GM19035 (cell line): ENCODE results near the gene ARG1.

ENCODE experiments used
- ATAC-seq: cut with Tn5 transposase; IDR thresholded peaks from one replicate; pipeline ENCODE4 v1.9.1; 2021; ENCODE audit not compliant: unreplicated experiment

Gene ARG1

DNA sequence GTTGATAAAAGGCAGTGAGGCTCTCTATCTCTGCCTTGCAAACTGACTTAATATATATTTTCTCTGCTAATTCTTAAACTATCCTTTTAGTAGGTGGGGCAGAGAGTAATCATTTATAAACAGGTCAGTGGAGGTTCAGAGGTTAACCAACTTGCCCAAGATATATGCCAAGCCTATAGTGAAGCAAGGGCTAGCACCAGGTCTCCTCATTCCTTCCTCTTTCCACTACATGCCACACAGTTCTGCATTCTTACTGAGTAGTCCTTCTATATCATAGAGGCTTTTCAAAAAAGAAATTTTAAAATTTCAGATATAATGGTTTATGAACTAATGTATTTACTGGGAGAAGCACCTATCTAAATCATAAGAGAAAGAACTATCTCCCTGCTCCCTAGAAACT lies 8.5 kb downstream of the ARG1 start:
- no peak for ATAC-seq

DNA sequence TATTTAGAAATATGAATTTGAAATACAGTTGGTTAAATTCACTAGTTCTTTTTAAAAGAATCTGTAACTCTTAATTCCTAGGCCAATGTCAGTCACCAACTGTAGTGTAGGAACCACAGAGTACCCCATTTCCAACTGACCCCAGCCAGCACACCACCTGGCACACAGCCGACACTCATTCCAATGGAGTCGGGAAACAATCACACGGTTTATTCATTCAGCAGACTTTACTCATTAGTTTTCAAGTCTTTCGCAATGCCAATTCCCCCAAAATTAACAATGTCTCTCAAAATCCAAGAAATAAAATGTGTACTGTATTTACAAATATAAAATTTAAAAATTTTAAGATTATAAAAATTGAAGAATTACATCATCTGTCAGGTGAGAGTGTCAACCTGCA lies 13.5 kb downstream of the ARG1 start:
- ATAC-seq, result no peak

DNA sequence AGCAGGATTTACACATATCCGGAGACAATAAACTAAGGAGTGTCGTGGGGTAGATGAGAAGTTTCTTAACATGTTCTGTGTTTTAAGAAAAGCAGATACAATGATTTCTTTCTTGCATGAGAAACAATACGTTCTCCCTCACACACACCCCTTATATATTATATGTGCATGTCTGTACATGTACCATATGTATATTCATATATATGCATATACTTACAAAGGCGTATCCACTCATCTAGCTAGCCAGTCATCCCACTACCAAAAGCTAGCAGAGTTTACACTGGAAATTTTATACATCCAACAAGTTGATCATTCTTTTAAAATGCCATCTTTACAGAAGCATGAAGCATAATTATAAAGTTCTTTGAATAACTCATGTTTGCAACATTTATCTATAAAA lies 14.9 kb downstream of the ARG1 start:
- ATAC-seq, result no peak

DNA sequence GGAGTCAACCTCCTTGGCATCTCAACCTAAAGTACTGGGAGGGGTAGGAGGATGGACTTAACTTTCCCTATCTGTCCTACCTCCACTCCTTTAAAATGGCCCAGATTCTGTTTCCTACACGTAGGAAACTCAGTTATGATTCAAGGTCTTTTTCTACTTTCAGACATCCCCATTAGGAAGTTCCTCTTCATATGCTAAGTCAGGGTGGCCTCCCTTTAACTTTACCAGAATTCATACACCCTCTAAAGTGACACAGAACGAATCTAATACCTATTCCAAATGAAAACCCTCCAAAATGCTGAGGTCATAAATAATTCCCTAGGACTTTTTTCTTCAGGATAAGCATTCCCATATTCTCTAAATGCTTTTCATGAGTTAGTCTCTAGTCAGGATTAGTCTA lies 15.6 kb downstream of the ARG1 start:
- ATAC-seq, result no peak

DNA sequence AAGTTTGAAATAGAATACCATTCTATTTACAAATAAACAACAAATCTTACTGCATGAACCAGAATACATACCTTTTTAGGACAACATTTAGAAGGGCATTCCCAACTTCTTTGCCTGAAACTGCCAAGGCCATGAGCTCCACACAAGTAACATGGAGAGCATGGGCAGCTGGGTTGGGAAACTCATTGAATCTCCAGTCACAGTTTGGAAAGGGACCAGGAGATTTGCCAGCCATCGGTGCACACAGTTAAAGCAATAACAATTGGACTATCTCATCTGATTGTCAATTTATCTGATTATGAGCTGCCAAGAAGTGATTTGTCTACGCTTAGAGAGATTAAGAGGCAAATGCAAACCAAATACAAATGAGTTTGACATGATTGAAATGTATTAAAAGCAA lies 19.9 kb downstream of the ARG1 start:
- ATAC-seq, result no peak

DNA sequence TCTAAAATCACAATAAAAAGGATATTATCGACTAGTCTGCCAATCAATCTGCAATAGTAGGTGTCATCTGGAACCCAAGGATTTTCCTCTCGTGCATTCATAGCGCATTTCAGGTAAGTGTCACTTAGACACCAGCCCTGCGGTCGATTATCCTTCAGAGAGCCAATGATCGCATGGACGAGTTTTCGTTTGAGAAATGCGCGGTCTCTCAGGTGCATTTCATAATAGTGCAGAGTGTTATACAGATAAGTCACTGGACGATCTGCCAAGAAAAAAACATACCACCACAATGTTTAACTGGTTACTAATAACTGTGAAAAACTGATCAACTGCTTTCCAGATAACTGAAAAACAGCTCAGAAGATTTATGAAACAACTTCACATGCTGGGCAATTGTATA lies 21.0 kb downstream of the ARG1 start:
- no peak for ATAC-seq

DNA sequence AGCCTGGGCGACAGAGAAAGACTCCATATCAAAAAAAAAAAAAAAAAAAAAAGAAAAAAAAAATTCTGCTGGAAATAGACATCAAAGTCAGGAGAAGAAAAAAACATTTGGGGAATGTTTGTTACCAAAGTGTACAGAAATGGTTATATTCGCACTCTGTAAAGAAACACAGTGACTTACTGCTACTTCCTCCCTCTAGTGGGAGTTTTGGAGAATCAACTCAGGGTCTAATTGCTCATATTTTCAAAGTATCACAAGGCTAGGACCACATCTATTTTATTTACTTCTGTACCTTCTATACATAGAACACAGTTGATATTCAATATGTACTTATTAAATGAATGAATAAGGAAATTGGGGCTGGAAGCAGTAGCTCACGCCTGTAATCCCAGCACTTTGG lies 24.4 kb downstream of the ARG1 start:
- ATAC-seq, result no peak

DNA sequence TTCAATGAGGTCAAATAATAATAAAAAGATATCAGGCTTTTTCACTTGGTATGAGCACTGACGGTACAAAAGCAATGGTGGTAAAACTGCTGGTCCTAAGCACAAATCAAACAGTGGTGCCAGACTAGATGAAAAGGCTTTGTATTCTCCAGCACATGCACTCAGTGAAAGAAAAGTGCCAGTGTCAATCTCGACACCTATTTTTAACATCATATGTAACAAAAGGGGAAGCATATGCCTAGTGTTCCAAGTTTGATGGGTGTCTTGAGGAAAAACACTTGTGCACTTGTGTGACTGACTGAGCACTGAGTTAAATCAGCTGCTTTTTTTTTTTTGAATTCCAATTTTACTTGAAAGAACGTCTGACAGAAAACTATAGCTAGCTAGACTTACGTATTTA lies 27.7 kb downstream of the ARG1 start:
- no peak for ATAC-seq

DNA sequence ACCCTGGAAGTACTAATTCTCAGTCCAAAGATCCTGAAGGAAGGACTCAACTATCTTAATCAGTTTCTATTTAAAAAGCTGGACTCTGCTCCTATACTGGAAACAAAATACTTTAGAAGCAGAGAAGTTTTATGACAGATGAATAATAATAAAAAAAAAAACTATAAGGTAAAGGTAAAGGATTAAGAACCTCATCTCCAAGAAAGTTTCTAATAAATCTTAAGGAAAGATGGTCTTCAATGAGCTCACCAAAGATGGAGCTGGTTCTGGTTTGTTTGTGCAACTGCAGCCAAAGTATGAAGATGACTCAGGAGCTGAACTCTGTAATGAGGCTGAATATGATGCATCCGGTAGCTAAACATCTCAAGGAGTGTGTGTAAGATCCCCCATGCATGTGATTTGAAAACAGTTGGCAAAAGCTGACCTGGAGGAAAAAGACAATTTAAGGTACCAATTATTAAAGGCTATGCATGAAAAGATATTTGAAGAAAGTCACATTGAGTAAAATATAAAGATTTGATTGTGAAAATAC lies 29.8 kb downstream of the ARG1 start:
- no peak for ATAC-seq

DNA sequence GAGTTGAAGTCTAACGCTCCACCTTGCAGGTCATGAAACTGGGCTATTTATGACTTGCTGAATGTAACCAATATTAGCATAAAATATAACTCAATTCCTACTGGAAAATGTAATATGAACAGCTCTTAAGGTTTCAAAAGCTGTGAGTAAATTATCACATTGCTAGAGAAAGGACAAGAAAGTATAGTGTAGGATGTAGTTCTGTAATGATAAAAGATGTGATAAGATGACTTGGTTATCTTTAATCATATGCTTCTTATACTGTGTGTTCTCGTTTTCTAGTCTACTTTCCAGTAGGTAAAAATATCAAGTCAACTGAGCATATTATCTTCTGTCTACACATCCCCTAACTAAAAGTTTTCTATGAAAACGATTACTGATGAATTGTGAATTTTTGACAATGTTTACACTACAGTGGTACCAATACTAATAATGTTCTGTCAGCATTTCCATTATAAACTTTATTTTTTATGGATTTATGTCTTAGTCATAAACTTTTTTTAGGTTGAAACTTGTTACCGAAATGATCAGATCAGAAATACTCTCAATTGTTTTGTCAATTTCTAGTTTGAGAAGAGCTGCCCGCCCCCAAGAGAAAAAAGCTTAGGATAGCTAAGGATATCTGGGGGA lies 40.4 kb downstream of the ARG1 start:
- ATAC-seq, result no peak

DNA sequence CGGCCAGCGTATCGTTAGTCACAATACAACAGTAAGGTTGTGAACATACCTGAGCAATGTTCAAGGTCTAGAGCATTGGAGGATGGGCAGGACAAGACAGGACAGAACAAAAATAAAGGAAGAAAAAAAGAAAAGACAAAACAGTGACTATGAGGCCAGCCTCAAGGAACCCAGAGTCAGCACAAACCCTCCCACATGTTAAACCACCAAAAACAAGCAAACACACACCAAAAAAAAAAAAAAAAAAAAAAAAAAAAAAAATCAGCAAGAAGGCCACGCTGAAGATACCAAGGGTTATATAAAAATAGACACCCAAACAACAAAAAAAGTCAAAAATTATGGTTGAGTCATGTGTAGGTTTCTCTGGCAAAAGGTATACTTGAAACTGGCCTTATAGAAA lies 42.2 kb downstream of the ARG1 start:
- ATAC-seq, result no peak

DNA sequence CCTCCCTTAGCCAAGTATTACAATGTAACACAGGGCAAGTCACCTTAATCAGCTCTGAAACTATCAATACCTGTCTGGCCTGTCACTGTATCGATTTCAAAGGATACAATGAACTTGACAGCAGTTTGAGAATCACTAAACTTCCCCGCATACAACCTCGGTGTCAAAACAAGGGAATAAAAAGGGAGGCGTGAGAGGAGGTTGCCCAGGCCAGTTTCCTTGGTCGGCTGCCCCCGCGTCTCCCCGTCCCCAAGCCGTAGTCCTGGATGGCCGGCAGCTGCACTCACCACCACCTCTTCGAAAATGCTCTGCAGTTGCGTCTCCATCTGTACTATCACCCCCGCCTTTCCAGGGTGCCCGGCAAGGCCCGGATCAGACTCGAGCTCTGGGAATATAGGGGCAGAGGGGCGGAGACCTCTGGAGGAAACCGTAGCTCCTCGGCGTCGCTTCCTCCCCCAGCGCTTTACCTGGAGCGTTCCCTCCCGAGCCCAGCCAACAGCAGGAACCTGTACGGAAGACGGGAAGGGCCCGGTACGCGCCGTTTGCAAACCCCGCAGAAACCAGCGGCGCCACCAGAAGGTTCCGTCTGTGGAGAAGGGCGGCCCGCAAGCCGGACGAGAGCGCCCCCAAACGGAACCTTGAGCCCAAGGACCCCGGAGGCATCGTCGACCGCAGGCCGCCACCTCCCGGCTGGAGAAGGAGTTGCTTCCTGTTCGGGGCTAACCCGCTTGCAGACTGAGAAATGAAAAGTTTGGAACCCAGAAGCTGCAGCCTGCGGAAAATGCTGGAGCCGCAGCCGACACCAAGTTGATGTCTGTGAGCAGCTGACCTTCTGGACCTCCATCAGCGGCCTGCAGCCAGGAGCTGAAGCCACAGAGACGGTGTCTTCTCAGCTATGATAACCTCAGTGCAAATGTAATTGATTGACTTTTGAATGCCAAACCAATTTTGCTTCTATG lies 55.0 kb downstream of the ARG1 start, which contains the start of gene MED23:
Gene MED23 (minus strand): TSS at position 519 of the 959 bp plus-strand sequence. CDS start 193 bp downstream, at position 326.
- ATAC-seq, result peak; percentile 96

DNA sequence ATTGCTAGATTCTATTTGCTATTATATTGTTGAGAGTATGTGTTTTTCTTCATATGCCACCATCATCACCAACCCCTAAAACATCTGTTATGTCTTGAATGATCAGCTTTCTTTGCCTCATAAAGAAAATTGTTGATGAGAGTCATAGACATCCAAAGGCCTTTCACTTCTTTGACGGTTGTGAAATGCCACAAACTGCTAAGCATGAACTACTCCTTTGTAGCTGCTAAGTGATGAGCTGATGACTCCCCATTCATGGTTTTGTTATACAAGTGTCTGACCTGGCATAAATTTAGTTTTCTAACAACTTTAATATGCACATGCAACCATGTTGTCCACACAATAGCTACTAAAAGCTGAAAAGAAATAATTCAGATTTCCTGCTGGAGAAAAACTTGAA lies 55.7 kb downstream of the ARG1 start:
- ATAC-seq, result no peak

DNA sequence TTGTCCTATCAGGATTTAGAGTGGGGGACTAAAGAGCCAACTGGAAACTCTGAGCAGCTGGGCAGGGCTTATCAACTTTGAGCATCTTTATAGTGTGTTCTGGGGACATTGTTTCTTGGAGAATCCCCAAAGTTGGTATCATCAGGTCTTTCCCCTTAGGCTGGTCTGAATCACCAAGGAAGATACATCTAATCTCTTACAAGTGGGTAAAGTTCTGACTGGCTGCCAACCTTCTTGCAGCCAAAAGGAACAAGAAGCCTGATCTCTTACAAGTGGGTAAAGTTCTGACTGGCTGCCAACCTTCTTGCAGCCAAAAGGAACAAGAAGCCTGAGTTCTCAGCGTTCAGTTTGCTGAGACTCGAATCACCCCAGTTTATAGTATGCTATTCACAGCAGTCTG lies 56.6 kb downstream of the ARG1 start:
- no peak for ATAC-seq

DNA sequence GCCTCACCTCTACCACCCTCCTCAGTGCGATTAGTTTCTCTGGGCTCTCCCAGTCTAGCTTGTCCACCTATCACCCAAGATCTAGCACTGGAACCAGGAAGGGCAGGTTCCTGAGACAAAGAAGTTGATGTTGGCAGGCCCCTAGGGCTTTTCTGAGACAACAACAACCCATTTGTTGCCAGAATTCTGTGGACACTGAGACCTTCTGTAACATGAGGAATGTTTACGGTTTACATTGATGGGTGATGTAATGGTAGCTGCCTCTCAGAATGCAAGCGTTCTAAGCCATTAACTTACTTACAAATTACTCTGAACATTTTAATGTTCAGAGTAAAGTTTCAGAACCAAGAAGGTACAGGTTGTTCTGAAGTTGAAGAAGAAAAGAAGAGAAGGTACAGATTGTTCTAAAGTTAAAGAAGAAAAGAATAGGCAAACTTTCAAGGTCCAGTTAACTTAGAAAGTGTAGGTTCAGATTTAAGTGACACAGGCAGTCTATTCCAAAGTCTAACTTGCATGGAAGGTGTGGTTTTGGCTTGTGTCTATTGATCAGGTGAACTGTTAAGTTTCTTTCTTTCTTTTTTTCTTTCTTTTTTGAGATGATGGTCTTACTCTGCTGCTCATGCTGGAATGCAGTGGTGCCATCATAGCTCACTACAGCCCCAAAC lies 58.7 kb downstream of the ARG1 start:
- ATAC-seq, result no peak
